Neuronal stem cell (in vitro differentiated cells): Measurements from ENCODE around the gene SCNN1G.

Experiments used
- DNase-seq: peaks from one replicate; pipeline ENCODE4 v3.0.0-alpha.2; 2013; ENCODE audit warnings: low spot score
- H2AFZ ChIP-seq: one replicate; pipeline ENCODE4 v1.6.1; 2013; ENCODE audit warnings: mild to moderate bottlenecking, low read length, inconsistent platforms
- H2AK5ac ChIP-seq: 2 replicates; pipeline ENCODE4 v1.6.1; 2013; ENCODE audit warnings: low read depth, mild to moderate bottlenecking, inconsistent platforms, low read length, moderate library complexity, mixed read lengths
- H2BK120ac ChIP-seq: 2 replicates; pipeline ENCODE4 v1.6.1; 2013; ENCODE audit warnings: low read depth, mild to moderate bottlenecking, inconsistent platforms, low read length, moderate library complexity, mixed read lengths
- H2BK12ac ChIP-seq: one replicate; pipeline ENCODE4 v1.6.1; 2013; ENCODE audit warnings: low read length, inconsistent platforms
- H2BK15ac ChIP-seq: 2 replicates; pipeline ENCODE4 v1.6.1; 2013; ENCODE audit warnings: mild to moderate bottlenecking, low read length, inconsistent platforms, mixed read lengths
- H2BK5ac ChIP-seq: one replicate; pipeline ENCODE4 v1.6.1; 2013; ENCODE audit warnings: inconsistent platforms, mild to moderate bottlenecking, low read length, moderate library complexity
- H3K14ac ChIP-seq: one replicate; pipeline ENCODE4 v1.6.1; 2013; ENCODE audit warnings: low read length, inconsistent platforms
- H3K18ac ChIP-seq: 2 replicates; pipeline ENCODE4 v1.6.1; 2013; ENCODE audit warnings: low read length, inconsistent platforms
- H3K23ac ChIP-seq: 2 replicates; pipeline ENCODE4 v1.6.1; 2013; ENCODE audit warnings: low read depth, mild to moderate bottlenecking, mixed read lengths, low read length, inconsistent platforms; ENCODE audit not compliant: poor library complexity
- H3K27ac ChIP-seq: replicated peaks from 3 replicates; pipeline ENCODE4 v1.5.1; 2013; ENCODE audit warnings: low read length, inconsistent platforms
- H3K27me3 ChIP-seq, 3 experiments: 2 replicates each; pipeline ENCODE4 v1.6.1; 2013; ENCODE audit warnings: low read length in 3 of 3, mild to moderate bottlenecking in 2 of 3, inconsistent platforms in 1 of 3, low read depth in 1 of 3, mixed read lengths in 1 of 3, moderate library complexity in 1 of 3; ENCODE audit not compliant: control insufficient read depth in 3 of 3, insufficient read depth in 3 of 3
- H3K36me3 ChIP-seq, 2 donors: replicated peaks in 1 of 2; 2 replicates each; pipeline ENCODE4 v1.6.1; 2013; ENCODE audit warnings: low read length in 2 of 2; ENCODE audit not compliant: control insufficient read depth in 2 of 2, insufficient read depth in 2 of 2
- H3K4ac ChIP-seq: 2 replicates; pipeline ENCODE4 v1.6.1; 2013; ENCODE audit warnings: inconsistent platforms, mild to moderate bottlenecking, low read length, moderate library complexity
- H3K4me1 ChIP-seq, 2 donors: 1 replicate in 1 of 2; 2 replicates in 1 of 2; pipeline ENCODE4 v1.6.1; 2013; ENCODE audit warnings: low read length in 2 of 2, low read depth in 1 of 2; ENCODE audit not compliant: control insufficient read depth in 2 of 2, insufficient read depth in 1 of 2
- H3K4me2 ChIP-seq: one replicate; pipeline ENCODE4 v1.6.1; 2013; ENCODE audit warnings: mild to moderate bottlenecking, low read length, inconsistent platforms; ENCODE audit not compliant: insufficient read depth, poor library complexity, severe bottlenecking
- H3K4me3 ChIP-seq, 2 donors: 2 replicates each; pipeline ENCODE4 v1.5.1; 2013; ENCODE audit warnings: low read length in 2 of 2, mild to moderate bottlenecking in 2 of 2, inconsistent platforms in 1 of 2, moderate library complexity in 1 of 2
- H3K79me1 ChIP-seq: one replicate; pipeline ENCODE4 v1.6.1; 2013; ENCODE audit warnings: low read depth, mild to moderate bottlenecking, inconsistent platforms, low read length, moderate library complexity
- H3K9ac ChIP-seq: one replicate; pipeline ENCODE4 v1.6.1; 2013; ENCODE audit warnings: mild to moderate bottlenecking, low read depth, low read length, inconsistent platforms; ENCODE audit not compliant: poor library complexity
- H3K9me3 ChIP-seq, 2 donors: replicated peaks in 1 of 2; 2 replicates each; pipeline versions ENCODE3 to v1.6.1; 2013; ENCODE audit warnings: low read length in 2 of 2, mild to moderate bottlenecking in 2 of 2, inconsistent platforms in 1 of 2, low read depth in 1 of 2, mixed read lengths in 1 of 2, moderate library complexity in 1 of 2; ENCODE audit not compliant: control insufficient read depth in 2 of 2, insufficient read depth in 1 of 2
- H4K8ac ChIP-seq: one replicate; pipeline ENCODE4 v1.6.1; 2013; ENCODE audit warnings: low read depth, mild to moderate bottlenecking, inconsistent platforms, low read length, moderate library complexity
- H4K91ac ChIP-seq: one replicate; pipeline ENCODE4 v1.6.1; 2013; ENCODE audit warnings: low read length, low read depth, mild to moderate bottlenecking, inconsistent platforms; ENCODE audit not compliant: poor library complexity
- WGBS, 2 donors: extraction: QIAGEN DNeasy Blood & Tissue Kit; methylation state at CpG; one replicate each; pipeline ENCODE4 v1.1.7; 2013; ENCODE audit warnings: missing lambda C conversion rate in 2 of 2, mixed read lengths in 1 of 2; ENCODE audit not compliant: insufficient read length in 2 of 2, insufficient replicate concordance in 1 of 2; ENCODE audit errors: extremely low coverage in 2 of 2; 5-methylcytosine and 5-hydroxymethylcytosine counted together

SCNN1G gene

DNA sequence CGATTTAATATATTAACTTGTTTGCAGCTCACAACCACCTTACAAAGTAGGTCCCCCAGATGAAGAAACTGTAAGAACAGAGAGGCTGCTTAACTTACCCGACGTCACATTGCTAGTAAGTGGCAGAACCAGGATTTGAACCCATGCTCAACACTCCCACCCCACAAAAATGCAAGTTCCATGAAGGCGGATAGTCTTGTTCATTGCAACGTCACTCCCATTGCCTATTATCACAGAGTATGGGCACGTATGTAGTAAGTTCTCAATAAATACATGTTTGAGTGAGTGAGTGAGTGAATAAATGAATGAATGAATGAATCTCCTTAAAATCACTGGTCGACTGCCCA is 34.4 kb upstream of the SCNN1G start:
- Histone ChIP-seq H3K9me3 (no peaks in the 10 kb centered on the region), H3K4me2 (peak overlapping the region; percentile 98), H3K4me3 (peak overlapping the region; percentile 92 to 97), H3K23ac (no peak overlapping the region), H2BK120ac (peak overlapping the region; percentile 27), H3K27ac (no peak overlapping the region), H3K18ac (peak overlapping the region; percentile 93), H3K14ac (no peak overlapping the region), H3K4me1 (peaks cover 7 to 11% of the 10 kb centered on the region in 2 donors), H2BK12ac (no peak overlapping the region), H2BK5ac (no peak overlapping the region), H3K27me3 (peaks cover 0 to 10% (median 0%) of the 10 kb centered on the region in 3 experiments), H2AFZ (peak overlapping the region; percentile 92), H3K9ac (no peak overlapping the region), H4K8ac (no peak overlapping the region), H2BK15ac (peak overlapping the region; percentile 52), H3K79me1 (peaks cover 13% of the 10 kb centered on the region), H2AK5ac (peak overlapping the region; percentile 77), H3K36me3 (no peaks in the 10 kb centered on the region), H3K4ac (no peak overlapping the region), H4K91ac (no peak overlapping the region)
- no CpG with 5 or more reads among the region's 7 CpGs for WGBS, 2 donors
- DNase-seq, result no peak

DNA sequence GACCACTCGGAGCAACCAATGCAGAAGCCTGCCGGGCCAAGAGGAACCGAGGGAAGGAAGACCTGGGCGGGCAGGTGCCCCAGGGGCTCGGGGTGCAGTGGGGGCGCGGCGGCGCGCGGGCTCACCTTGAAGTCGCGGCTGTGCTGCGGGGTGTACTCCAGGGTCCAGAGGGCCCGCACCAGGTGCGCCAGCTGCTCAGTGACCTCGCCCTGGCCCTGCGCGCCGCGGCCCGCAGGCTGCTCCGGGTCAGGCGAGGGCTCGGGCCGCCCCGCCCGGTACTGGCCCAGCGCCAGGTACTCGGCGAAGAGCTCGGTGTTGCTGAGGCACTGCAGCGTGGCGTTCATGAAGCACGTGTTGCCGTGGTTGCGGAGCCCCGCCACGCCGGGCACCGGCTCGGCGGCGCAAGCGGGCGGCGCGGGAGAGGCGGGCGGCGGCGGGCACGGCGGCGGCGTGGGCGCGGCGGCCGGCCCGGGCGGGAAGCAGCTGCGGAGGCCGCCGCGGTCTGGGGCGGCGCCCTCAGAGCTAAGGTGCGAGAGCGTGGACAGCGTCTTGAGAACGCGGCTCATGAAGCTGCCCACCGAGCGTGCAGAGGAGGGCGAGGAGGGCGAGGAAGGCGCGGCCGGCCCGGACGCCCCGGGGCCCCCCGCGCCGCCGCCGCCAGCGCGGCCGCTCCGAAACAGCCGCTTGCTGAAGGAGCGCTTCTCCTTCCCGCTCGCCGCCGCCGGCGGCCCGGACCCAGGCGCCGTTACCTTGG is 33.9 kb upstream of the SCNN1G start:
- Histone ChIP-seq H3K4me2 (peak overlapping the region; percentile 98), H3K4me3 (peak overlapping the region; percentile 92 to 97), H3K18ac (peak overlapping the region; percentile 93), H3K4ac (no peak overlapping the region), H3K4me1 (peaks cover 2 to 11% of the 10 kb centered on the region in 2 donors), H2BK12ac (no peak overlapping the region), H3K9me3 (no peaks in the 10 kb centered on the region), H3K36me3 (no peaks in the 10 kb centered on the region), H2BK15ac (peak overlapping the region; percentile 52), H2BK120ac (peak overlapping the region; percentile 27), H3K9ac (peak overlapping the region; percentile 91), H3K79me1 (peaks cover 13% of the 10 kb centered on the region), H4K91ac (no peak overlapping the region), H2BK5ac (no peak overlapping the region), H3K27ac (peak overlapping the region; percentile 23), H3K14ac (peak overlapping the region; percentile 89), H4K8ac (no peak overlapping the region), H3K23ac (peak overlapping the region; percentile 91), H2AFZ (peak overlapping the region; percentile 92), H2AK5ac (peak overlapping the region; percentile 77), H3K27me3 (peaks cover 0 to 10% (median 0%) of the 10 kb centered on the region in 3 experiments)
- WGBS, 2 donors, result no CpG with 5 or more reads among the region's 103 CpGs
- peak; percentile 32 for DNase-seq

DNA sequence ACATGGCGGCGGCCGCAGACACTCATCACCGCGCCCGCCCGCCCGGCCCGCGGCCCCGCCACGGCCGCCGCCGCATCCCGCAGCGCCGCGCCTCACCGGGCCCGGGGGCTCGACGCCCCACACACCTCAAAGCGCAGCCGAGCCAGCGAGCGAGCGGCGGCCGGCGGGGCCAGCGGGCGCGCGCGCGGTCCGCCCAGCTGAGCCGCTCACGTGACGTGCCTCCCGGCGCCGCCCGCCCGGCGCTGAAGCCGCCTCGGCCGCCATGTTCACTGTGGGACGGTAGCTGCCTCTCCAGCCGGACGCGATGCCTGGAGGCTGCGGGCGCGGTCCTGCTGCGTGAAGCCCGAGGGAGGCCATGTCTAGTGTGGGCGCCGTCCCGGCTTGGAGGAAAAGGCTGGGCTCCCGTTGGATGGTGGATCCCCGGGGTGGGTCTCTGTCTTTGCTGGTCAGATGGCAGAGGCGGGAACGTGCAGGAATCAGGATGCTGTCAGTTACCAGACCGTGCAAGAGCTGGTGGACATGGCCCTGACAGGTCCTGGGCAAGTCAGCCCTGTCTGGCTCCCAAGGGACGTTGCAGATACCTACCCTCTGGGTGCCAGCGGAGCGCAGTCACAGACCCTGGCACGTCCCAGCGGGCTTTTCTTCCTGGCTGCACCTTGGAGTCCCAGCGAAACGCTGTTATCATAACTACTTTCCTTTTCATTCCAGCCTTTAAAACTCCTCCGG is 33.1 kb upstream of the SCNN1G start, which contains the start of gene USP31:
USP31 (minus strand) TSS at position 186 of the 726 bp plus-strand sequence; CDS start at position 4, 182 bp downstream.
- Histone ChIP-seq H3K36me3 (no peaks in the 10 kb centered on the region), H3K27ac (peak within 1 kb of the TSS; percentile 23), H2AFZ (peak within 1 kb of the TSS; percentile 92), H3K4me1 (peaks cover 2 to 11% of the 10 kb centered on the region in 2 donors), H3K79me1 (peaks cover 11% of the 10 kb centered on the region), H3K9ac (peak within 1 kb of the TSS; percentile 91), H2BK120ac (peak within 1 kb of the TSS; percentile 27), H3K4me3 (peak within 1 kb of the TSS; percentile 92 to 97), H3K23ac (peak within 1 kb of the TSS; percentile 91), H2AK5ac (peak within 1 kb of the TSS; percentile 77), H2BK5ac (no peak within 1 kb of the TSS), H4K8ac (no peak within 1 kb of the TSS), H2BK12ac (no peak within 1 kb of the TSS), H3K4ac (no peak within 1 kb of the TSS), H2BK15ac (peak within 1 kb of the TSS; percentile 52), H3K9me3 (no peaks in the 10 kb centered on the region), H3K27me3 (peaks cover 0 to 10% (median 0%) of the 10 kb centered on the region in 3 experiments), H4K91ac (no peak within 1 kb of the TSS), H3K14ac (peak within 1 kb of the TSS; percentile 89), H3K4me2 (peak within 1 kb of the TSS; percentile 98), H3K18ac (peak within 1 kb of the TSS; percentile 93)
- no CpG with 5 or more reads among the region's 75 CpGs for WGBS, 2 donors
- peak; percentile 92 for DNase-seq

DNA sequence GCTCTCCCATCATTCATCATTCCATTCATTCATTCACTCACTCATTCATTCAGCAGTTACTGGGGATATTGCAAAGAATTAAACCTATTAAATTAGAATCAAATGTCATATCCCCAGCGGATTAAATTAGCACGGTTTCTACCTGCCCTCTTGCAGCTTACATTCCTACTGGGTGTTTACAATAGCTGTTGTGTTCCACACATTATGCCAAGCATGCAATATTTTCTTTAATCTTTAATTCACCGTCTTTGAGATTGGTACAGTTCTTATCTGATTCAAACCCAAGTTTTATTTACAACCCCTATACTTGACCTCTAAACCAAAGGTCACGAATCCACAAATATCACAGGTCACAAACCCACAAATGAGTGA is 32.6 kb upstream of the SCNN1G start:
- Histone ChIP-seq H3K4ac (no peak overlapping the region), H2BK120ac (no peak overlapping the region), H2BK5ac (no peak overlapping the region), H3K36me3 (no peaks in the 10 kb centered on the region), H2BK12ac (no peak overlapping the region), H2AK5ac (no peak overlapping the region), H3K14ac (no peak overlapping the region), H2AFZ (peak overlapping the region; percentile 92), H3K27me3 (peaks cover 0 to 11% (median 0%) of the 10 kb centered on the region in 3 experiments), H3K4me1 (peaks cover 2 to 9% of the 10 kb centered on the region in 2 donors), H3K4me2 (peak overlapping the region; percentile 90), H4K8ac (no peak overlapping the region), H2BK15ac (no peak overlapping the region), H3K4me3 (peak overlapping the region in 1 of 2 donors; percentile 92), H3K79me1 (peaks cover 9% of the 10 kb centered on the region), H3K27ac (no peak overlapping the region), H3K18ac (no peak overlapping the region), H3K9me3 (no peaks in the 10 kb centered on the region), H4K91ac (no peak overlapping the region), H3K23ac (no peak overlapping the region), H3K9ac (no peak overlapping the region)
- no CpG with 5 or more reads among the region's 4 CpGs for WGBS, 2 donors
- no peak for DNase-seq
